Measurements from ENCODE around the gene ENPP6.

- TF ChIP-seq CTCF (conservative IDR thresholded peaks at IDR 0.05; ENCODE audit: low read depth, low read length): no peak
- no peak for TF ChIP-seq EZH2 (IDR thresholded peaks at IDR 0.05; ENCODE audit: borderline replicate concordance, low read depth, low read length, poor library complexity, severe bottlenecking)
Observed at GRCh38 chr4:184120549-184121127, 97.0 kb downstream of the ENPP6 start.
